ENCODE results near the gene HUWE1.
A peak's percentile ranks its signal among the peaks of the same experiment; 100 is the strongest.

Gene HUWE1

DNA sequence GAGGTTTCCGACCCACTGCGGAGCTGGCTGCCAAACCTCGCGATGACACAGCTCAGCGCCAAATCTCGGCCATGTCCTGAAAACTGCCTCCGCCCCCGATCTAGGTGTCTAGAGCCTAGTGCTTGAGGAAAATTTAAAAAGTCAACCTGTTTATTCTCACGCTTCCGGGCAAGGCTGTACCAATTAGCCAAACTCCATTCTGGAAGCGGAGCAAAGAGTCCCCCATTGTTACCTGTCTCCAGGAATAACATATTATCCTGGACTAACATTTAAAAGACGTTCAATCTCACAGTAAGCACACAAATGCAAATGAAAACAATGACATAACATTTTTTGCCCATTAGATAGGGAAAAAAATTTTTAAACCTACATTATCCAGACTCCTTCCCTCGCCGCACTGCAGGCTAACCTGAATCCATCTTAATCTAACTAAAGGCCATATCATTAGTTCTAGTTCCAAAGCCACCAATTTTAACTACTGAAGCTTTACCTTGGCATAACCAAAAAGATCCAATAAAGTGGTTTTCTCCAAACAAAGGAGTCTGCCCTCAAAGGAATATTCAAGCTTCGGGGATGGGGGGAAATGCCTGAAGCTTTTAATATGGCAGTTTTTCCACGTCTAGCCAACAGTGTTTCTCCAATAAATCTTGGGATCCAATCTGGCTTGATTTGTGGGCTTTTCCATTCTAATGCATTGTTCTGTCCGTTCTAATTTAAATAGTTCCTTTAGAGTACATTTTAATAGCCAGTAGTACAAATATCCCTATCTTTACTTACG, 1.9 kb downstream of the HUWE1 start:
- peak; percentile 13 for DNase-seq (ENCODE audit: low read depth, low spot score)

DNA sequence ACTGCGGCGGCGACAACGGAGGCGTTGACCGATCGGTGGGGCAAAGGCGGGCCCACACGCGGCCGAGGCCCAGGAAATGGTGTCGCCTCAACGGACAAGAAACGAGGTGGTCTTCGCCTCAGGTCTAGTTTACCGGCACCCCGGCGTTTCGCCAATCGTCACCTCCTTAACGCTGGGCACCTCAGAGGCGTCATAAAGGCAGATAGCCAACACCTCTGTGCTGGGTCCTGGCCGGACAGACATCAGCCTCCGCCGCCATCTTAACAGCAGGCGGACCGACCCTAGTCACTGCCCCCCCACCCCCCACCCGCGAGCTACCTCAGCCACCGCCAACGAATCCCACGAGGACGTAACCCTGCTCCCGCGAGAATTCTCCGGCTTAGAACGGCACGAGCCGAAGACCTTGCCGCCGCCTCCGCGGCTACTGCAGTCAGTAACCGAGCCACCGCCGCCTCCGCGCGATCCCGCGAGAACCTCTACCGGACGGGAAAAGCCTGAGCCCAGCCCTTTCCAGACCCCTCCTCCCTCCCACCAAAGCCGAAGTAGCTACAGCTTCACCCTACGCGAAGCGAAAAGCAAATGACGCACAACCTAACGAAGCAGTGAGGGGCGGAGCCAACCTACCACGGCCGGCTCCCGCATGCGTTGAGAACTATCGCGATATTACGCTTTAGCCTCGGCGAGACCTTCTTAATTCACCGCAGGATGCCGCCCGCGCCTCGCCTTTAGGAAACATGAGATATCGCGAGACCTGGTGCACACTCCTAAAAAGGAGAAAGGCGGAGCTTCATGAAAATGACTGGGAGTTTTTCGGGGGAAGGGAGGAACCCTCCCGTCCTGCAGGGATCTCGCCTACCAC, 2.7 kb downstream of the HUWE1 start:
- peak; percentile 97 for DNase-seq (ENCODE audit: low read depth, low spot score)

DNA sequence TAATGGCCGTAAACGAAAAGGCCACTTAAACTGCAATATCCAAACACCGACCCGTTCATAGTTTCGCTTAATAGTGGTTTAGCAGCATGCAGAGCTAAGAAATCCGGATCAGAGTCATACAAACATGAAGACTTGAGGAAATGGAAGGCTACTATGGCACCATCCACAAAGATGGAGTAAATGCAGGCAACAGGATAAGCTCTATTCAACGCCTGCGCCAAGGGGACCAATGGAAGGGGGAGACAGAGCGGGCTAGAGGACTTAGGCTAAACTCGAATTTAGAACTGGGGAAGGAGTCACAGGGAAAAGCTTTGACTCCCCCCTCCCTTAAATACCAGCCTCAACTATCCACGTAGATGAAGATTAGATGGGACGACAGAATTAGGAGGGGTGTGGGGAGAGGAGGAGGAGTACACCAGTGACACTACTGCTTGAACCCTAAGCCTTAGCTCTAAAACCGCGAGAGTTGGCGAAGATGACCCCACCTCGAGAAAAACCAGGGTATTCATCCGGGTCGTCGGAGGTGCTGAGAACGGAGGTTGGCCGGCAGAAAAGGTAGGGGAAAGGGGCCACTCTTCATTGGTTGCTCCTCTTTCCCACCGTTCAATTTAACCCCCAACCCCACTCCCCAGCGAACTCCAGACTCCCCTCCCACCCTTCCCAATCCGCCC, 3.5 kb downstream of the HUWE1 start:
- DNase-seq (ENCODE audit: low read depth, low spot score): peak; percentile 65

DNA sequence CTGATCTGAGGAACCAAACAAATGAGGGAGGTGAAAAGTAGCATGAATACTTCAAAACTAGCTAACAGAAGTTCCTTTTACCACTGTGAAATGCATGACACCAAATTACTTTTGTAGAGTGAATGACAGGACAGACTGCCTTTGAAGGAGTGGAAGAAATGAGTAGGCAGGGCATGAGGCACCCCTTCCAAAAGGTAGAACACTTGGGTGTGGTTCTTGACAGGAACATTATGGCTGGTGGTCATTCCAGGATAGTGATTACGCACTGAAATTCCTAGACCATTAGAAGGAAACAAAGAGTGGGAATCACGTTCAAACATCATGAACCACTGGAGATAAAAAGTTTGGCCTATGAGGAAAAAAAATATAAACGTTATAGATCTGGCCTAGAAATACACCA, 4.9 kb downstream of the HUWE1 start:
- peak; percentile 7 for DNase-seq (ENCODE audit: low read depth, low spot score)

DNA sequence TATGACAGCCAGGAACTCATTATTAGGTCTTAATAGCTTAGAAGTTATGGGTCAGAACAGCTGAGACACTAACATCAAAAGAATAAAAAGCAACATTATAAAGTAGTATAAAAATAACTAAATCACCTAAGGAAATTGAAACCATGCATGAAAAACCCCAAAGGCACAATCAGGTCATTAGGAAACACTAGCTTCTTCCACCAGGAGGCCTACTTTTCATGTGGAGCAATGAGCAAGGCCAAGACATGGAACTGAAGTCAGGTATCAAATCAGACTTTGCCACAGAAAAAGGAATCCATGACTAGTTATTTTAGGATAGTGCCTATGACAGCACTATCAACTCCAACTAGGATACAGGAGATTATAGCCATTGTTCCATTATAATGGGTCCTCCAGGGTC, 7.9 kb downstream of the HUWE1 start:
- no peak for DNase-seq (ENCODE audit: low read depth, low spot score)

DNA sequence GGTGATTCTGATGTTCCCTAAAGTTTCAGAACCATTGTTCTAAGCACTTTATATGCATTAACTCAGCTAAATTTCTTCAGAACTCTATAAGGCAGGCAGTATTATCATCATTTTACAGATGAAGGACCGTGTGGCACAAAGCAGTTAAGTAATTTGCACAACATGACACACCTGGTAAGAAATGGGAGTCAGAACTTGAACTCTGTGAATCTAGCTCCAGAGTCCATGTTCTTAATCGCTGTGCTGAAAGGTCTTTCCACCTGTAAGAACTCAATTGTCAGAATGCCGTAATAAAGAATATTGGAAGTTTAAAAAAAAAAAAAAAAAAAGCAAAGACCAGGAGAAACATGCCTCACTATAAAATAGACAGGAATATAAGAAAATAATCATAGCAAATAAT, 9.2 kb downstream of the HUWE1 start:
- no peak for DNase-seq (ENCODE audit: low read depth, low spot score)

DNA sequence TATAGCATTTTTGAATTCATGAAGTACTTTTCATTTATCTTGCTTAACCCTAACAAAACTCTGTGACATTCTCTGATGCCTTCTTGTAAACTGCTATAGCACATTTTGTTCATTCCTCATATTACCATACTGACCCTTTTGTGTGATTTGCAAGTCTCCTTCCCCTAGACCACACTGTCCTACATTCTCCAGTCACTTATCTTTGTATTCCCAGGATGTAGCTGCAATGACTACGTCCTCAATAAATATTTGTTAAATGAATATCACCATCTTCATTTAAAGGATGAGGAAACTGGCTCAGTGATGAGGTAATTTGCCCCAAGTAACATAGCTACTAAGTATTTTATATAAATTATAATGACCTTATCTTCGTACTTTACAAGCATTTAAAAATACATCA, 11.9 kb downstream of the HUWE1 start:
- no peak for DNase-seq (ENCODE audit: low read depth, low spot score)

DNA sequence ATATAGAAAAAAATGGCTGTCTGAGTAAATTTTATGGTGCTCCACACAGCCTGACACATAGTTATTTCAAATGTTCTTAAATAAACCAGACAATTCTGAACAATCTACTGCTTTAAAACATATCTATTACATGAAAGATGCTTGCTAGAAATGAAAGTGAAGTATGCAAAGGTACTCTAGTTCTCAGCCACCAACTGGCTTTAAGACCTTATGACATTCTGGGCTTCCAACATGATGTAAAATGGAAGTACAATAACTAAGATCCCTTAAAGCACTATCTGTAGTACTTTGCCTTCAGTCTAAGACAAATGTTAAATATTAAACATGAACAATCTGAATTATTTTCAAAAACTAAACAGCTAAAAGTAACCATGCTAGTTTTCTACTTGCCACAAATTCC, 17.3 kb downstream of the HUWE1 start:
- DNase-seq (ENCODE audit: low read depth, low spot score): no peak

DNA sequence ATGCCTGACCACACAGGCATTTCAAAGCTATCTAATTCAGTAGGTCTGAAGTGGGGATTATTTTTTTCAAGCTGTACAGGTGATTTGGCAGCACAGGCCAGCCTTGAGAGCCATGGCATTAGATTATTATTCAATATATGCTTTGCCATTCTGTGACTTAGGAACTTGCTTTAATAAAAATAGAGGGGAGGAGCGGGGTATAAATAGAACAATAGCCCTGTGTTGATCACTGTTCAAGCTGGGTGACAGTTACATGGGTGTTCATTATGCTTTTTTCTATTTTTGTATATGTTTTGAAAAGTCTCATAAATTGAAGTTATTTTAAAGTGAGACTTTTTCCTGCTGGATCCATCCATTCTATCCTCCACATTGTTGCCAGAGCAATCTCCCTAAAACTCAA, 20.3 kb downstream of the HUWE1 start:
- DNase-seq (ENCODE audit: low read depth, low spot score): no peak

DNA sequence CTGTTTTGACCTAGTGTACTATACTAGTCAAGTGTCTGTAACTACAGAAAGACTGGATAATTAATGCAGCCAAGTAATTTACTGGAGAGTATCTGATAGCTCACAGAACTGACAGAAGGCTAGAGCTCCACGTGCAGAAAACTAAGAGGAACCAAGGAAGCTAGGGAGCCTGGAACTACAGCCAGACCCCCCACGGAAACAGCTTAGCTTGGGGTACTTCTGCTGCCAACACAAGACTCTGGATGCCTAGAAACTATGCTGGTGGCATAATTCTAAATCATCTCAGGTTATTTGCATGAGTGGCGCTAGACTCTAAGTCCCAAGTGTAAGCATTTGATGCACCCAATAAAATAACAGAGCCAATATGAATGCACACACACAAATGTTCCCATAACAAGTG, 26.5 kb downstream of the HUWE1 start:
- DNase-seq (ENCODE audit: low read depth, low spot score): no peak

DNA sequence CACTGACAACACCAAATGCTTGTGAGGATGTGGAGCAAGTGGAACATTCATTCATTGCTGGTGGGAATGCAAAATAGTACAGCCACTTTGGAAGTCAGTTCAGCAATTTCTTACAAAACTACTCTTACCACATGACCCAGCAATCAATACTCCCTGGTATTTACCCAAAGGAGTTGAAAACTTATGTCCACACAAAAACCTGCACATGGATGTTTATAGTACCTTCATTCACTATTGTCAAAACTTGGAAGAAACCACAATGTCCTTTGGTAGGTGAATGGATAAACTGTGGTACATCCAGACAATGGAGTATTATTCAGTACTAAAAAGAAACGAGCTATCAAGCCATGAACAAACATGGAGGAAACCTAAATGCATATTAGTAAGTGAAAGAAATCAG, 27.5 kb downstream of the HUWE1 start:
- DNase-seq (ENCODE audit: low read depth, low spot score): no peak

DNA sequence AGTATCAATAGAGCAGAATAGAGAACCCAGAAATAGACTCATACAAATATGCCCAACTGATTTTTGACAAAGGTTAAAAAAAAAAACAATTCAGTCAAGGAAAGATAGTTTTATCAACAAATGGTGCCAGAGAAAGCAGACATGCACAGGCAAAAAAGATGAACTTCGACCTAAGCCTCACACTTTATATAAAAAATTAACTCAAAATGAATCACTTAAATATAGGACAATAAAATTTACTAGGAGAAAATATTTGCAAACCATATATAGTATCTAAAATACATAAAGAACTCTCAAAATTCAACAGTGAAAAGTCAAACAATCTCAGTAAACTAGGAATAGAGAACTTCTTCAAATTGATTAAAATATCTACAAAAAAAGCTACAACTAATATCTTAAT, 29.7 kb downstream of the HUWE1 start:
- no peak for DNase-seq (ENCODE audit: low read depth, low spot score)

DNA sequence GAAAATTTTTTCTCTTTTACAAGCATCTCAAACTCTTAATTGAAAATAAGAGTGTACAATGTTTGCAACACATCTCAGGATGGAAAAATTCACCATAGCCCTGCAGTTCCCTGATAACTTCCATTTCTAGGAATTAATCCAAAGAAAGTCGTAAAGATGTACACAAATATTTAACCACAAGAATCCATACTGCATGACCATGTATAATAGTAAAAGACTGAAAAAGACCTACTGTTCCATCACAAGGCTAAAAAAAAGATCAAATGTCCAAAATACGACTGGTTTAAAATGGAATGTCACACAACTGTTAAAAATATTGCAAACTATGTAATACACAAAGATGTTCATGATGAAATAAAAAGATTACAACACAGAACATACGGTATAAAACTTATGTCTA, 32.1 kb downstream of the HUWE1 start:
- DNase-seq (ENCODE audit: low read depth, low spot score): no peak

DNA sequence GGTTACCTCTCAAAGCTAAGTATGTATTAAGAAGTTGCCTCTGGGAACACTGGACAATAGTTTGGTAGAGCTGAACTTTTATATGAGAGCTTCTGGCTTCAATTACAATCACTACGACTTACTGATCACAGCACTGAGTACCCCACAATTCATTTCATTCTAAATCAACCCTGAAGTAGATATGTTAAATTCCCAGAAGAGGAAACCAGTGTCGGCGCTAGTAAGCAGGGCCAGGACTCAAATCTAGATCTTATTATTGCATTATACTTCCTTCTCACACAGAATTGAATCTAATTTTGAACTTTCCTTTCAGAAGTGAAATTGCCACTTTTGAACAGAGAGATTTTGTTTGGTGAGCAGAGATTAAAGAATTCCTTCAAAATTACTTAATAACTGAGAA, 41.8 kb downstream of the HUWE1 start:
- no peak for DNase-seq (ENCODE audit: low read depth, low spot score)

DNA sequence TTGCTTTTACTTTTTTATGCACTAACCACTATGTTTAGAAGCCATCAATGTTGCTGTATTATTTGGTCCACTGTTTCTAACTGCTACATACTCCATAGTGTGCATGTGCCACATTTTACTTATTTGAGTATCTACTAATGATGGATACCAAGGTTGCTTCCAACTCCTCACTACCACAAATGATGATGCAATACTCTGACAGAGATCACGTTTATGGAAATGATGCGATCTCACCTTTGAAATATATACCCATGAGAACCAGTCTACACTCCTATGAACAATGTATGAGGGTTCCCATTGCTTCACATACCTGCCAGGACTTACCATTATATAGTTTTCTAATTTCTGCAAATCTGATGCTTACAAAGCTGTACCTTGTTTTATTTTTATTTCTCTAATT, 44.2 kb downstream of the HUWE1 start:
- DNase-seq (ENCODE audit: low read depth, low spot score): no peak

DNA sequence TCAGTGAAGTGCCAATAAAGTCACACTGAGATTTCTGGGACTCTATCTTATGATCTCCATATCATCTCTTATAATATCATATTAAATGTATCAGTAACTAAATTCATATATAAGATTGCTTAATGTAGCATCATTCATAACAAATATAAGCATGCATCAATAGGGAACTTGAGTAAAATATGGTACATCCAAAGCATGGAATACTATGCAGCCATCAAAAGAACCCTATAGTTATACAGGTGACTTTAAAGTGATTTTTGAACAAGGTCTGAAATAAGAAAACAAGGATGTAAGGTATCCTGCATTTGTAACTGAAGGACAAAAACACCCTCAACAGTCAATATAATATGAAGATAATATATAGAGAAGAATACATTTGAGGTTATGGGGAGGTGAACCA, 47.3 kb downstream of the HUWE1 start:
- DNase-seq (ENCODE audit: low read depth, low spot score): no peak

DNA sequence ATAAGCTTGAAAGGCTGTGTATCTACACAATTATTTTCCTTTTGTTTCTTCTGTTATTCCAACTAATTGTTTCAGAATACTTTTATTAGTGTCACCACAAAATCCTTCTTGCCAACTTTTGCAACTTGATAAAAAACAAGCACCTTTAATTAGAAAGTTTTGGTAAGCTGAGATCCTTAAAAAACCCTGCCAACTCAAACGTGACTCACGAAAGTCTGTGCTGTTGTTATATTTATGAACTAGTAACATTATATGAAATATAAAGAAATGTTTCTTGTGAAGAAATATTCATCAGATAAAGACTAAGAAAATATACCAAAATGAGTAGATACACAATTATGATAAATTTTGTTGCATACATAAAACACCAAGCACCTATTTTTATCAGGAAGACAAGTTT, 49.0 kb downstream of the HUWE1 start:
- no peak for DNase-seq (ENCODE audit: low read depth, low spot score)

DNA sequence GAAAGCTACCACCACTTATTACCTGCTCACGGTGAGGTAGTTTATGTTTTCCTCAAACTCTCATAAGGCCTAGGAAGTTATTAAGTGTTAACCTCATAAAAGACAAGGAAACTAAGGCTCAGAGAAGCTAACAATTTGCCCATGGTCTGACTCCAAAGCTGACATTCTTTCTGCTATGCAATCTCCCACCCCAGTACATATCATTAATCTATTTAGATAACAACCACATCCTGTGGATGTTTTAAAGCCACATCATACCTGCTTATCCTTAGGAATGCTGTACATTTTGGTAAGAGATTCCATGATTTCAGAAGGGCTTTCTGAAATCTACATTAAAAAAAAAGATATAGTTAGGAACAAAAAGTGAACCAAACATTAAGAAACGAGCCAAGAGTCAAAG, 55.4 kb downstream of the HUWE1 start:
- peak; percentile 39 for DNase-seq (ENCODE audit: low read depth, low spot score)

DNA sequence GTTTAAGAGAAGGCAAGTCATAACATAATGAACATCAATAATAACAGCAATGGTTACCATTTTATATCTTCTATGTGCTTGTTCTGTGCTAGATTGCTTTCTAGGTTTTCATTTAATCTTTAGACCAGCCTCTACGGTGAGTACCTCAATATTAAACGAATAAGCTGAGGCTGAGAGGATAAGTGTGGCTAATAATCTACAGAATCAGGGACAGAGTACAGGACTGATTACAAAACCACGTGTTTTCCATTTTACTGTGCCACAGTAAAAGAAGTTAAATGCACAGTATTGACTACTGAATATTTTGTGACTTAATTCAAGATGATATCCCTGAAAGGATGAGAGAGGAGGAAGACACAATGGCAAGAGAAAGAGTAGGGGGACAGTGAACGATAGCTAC, 56.3 kb downstream of the HUWE1 start:
- no peak for DNase-seq (ENCODE audit: low read depth, low spot score)

DNA sequence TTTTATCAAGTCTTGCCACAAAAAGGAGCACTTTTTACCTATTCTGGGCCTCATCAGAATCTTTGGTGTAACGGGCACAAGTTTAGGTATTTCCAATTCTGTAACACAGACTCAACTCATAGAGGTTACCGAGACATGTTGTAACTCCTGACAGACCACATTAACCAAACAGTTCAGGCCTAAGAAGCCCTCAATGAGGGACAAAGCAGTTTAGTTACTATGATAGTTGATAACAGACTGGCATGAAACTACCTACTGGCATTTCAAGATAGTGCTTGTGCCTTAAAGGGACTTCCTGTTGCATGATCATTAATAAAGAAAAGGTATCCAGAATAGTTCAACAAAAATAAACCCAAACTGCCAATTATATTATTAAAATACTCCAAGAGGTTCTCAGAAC, 64.1 kb downstream of the HUWE1 start:
- DNase-seq (ENCODE audit: low read depth, low spot score): no peak

DNA sequence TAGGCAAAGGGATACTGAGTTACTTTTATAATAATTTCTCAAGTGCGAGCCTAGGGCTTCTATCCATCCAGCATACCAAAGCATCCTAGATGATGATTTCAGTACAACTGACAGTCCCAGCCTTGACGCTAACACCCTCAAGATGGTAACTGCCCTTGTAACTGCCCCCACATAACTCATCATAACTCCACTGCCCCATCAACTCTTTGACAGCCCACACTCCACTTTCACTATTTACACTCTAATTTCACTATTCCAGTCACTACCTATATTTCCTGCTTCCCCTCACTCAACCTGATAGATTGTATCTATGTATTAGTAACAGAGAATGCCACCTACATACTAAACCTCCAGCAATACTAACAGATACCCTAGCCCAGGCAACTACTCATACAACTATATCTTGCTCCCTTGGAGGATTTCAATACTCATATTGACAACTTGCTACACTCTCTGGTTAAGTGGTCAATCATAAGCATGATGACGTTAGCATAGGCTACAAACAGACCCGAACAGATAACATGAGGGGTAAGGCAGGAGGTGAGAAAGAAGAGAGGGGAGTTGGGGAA, 65.0 kb downstream of the HUWE1 start:
- no peak for DNase-seq (ENCODE audit: low read depth, low spot score)

DNA sequence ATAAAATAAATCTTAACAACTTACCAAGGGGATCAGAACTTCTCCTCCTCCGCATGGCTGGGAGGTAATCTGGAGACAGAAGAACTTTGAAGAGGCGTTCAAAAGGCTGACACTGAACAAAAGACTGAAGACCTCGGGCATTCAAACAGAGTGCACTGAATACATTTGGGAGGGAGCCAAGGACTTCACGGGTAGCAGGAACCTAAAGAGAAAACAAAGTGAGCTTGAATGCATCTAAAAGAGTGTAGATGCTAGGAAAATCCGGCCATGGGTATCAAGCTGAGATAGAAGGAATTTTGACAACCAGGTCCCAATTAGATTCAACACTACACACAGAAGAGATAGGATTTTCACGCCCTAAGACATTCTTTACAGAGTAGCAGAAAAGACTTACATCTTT, 69.6 kb downstream of the HUWE1 start:
- peak; percentile 8 for DNase-seq (ENCODE audit: low read depth, low spot score)

Data from astrocyte of the hippocampus (primary cell).